HG02973 (cell line): ENCODE measurements around the gene ADK.

Experiments used
- ATAC-seq: cut with Tn5 transposase; IDR thresholded peaks from one replicate; pipeline ENCODE4 v1.9.1; 2021; ENCODE audit warnings: moderate library complexity; ENCODE audit not compliant: unreplicated experiment

The ADK gene

DNA sequence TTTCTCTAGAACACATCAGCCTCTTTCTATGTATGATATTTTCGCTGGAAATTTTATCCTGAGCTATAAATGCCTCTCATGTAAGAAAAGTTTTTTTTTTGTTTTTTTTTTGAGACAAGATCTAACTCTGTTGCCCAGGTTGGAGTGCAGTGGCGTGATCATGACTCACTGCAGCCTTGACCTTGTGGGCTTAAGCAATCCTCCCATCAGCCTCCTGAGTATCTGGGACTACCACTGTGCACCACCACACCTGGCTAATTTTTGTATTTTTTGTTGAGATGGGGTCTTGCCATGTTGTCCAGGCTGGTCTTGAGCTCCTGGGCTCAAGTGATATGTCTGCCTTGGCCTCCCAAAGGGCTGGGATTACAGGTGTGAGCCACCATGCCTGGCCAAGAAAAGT lies 80.4 kb downstream of the ADK start:
- ATAC-seq: no peak

GRCh38 chr10:74233281-74233680 lies 82.3 kb downstream of the ADK start:
- ATAC-seq: no peak

- ATAC-seq: no peak
Measured at GRCh38 chr10:74234569-74234968, 83.5 kb downstream of the ADK start.

DNA sequence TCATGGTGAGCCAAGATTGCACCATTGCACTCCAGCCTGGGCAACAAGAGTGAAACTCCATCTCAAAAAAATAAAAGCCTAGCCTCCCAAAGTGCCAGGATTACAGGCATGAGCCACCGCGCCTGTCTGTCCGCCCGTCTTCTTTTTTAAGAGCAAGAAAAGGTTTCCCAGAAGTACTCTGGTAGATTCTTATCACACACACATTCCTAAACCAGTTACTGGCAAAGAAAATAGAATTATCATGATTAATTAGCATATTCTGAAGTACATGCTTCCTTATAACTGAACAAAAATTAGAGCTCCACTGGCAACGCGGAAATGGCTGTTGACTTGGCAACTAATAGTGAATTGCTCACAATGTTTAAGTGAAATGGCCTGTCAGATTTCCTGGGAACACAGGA lies 87.0 kb downstream of the ADK start:
- ATAC-seq: no peak

DNA sequence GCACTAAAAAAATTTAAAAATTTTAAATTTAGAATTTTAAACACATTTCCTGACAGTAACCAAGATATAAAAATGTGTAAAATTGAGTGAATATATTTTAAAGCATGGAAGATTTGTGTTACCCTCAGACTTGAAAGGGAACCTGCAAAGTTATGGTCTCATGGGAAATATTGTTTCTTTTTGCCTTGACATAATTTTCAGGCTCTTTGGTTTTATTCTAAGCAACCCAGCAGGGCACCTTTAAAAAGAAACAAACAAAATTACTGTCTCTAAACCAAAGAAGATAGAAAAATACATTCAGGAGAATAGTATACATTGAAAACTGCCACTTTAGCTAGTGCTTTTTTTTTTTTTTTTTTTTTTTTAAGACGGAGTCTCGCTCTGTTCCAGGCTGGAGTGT lies 87.5 kb downstream of the ADK start:
- no peak for ATAC-seq

- ATAC-seq: no peak
Measured at GRCh38 chr10:74243067-74243466, 92.0 kb downstream of the ADK start.

- no peak for ATAC-seq
Measured at GRCh38 chr10:74244097-74244685, 93.2 kb downstream of the ADK start.

- no peak for ATAC-seq
Measured at GRCh38 chr10:74244807-74245206, 93.8 kb downstream of the ADK start.

GRCh38 chr10:74246495-74246894 lies 95.5 kb downstream of the ADK start:
- no peak for ATAC-seq

DNA sequence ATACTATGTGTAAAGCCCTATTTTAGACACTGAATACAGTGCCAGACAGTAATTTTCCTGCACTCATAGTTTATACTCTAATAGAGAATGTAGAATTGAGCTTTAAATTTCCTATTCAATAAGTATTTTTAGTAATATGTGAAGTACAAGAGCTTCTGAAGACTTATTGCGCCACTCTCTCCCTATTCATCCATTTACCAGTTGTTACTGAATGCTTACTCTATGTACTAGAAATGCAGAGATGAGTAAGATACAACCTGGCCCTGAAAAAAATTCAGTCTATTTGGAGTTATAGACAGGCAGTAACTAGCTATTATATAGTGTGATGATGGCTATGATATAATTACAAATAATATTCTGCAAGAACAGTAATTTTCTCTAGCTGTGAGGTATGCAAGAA lies 98.8 kb downstream of the ADK start:
- no peak for ATAC-seq

GRCh38 chr10:74255214-74255613 lies 104.2 kb downstream of the ADK start:
- no peak for ATAC-seq

DNA sequence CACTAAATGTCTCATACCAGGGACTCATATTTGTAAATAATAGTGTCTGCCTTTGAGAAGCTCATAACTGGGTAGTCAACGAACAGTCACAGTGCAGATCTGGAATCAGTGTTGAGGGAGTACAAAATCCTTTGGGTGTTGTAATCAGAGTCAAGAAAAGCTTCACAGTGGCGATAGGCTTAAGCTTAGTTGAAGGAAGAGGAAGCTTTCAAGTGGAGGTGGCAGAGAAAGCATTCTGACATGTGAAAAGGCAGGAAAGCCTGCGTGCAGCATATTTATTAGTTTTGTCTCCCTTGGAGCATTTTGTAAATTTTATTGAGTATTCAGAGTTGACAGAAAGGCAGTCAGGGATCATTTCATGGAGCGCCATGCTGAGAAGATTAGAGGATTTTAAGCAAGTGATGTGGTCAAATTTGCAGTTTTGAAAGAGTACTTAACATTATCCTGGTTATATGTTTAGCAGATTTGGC lies 104.9 kb downstream of the ADK start:
- ATAC-seq: no peak

GRCh38 chr10:74262856-74263255 lies 111.8 kb downstream of the ADK start:
- no peak for ATAC-seq

DNA sequence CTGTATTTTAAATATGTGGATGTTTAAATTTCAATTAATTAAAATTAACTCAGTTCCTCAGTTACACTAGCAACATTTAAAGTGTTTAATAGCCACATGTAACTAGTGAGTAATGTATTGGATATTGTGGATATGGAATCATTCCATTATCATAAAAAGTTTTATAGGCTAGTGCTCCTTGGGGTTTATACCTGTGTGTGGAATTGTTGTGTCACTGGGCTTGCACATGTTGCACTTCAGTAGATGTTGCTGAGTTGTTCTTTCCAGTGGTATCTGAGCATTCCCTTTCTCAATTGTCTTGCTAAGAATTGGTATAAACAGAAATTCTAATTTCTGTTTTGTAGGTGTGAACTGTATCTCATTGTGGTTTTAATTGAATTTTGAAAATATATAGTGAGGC lies 113.0 kb downstream of the ADK start:
- ATAC-seq: no peak

DNA sequence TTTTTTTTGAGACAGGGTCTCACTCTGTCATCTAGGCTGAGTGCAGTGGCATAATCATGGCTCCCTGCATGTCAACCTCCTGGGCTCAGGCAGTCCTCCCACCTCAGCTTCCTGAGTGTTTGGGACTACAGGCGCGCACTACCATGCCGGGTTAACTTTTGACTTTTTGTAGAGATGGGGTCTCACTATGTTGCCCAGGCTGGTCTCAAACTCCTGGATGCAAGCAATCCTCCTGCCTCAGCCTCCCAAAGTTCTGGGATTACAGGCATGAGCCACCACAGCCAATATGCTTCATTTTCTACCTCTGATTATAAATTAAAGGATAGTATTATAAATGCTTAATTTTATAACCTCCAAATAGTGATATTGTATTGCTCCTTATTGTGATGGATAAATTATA lies 121.3 kb downstream of the ADK start:
- no peak for ATAC-seq

DNA sequence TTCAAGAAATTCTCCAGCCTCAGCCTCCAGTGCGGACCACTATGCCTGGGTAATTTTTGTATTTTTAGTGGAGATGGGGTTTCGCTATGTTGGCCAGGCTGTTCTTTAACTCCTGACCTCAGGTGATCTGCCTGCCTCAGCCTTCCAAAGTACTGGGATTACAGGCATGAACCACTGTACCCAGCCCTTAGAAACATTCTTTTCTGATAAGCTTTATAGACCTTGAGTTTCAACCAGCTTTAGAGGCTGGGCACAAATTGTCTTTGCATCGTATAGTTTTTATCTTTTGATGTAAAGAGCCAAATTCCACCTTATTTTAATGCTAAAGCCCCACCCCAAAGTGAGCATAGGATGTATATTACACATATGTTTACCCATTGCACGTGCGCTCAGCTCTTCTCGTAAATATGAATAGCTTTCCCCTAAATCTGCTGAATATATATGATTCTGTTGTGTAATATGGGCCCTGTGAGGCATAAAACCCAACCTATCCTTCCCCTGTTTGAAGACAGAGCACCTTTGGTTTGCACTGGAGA lies 124.8 kb downstream of the ADK start:
- no peak for ATAC-seq

DNA sequence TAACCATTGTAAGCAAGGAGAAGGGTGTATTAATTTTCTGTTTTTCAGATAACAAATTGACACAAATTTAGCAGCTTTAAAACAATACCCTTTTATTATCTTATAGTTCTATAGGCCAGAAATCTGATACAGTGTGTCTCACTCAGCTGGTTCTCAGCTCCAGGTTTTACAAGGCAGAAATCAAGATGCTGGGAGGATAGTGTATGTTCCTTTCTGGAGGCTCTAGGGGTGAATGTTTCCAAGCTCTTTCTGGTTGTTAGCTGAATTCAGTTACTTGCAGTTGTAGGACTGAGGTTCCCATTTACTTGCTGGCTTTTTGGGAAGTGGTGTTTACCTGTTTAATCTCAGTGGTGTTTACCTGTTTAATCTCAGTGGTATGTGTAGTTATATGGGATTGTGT lies 125.4 kb downstream of the ADK start:
- ATAC-seq: no peak

DNA sequence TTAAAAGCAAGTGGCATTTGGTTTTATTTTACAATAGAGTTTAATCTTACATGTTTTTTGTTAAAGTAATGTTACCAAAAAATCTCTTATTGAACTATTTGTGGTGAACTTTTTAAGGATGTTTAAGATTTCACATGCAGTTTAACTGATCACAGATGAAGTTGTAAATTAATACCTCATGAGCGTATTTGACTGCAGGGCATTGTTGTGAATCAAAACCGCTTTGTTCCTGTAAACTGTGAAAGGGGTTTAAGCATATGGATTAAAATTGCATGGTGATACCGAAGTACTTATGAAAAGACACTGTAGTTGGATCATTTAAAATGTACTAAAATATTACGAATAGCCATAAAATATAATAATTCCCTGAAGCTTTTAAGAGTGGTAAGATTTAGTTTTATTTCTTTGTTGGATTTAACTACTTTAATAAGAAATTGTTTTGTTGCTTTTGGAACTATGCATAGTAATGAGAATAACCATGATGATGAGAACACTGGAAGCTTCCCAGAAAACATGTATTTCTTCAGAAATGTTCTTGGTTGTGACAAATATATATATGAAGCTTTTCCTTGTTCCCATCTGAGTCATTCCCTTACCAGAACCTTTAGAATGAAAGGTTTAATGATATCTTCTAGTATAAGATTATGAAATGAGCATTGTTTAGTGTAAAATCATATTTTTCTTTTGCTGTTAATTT lies 131.3 kb downstream of the ADK start:
- no peak for ATAC-seq

GRCh38 chr10:74282848-74283210 lies 131.8 kb downstream of the ADK start:
- no peak for ATAC-seq

- no peak for ATAC-seq
Measured at GRCh38 chr10:74289188-74289587, 138.2 kb downstream of the ADK start.

DNA sequence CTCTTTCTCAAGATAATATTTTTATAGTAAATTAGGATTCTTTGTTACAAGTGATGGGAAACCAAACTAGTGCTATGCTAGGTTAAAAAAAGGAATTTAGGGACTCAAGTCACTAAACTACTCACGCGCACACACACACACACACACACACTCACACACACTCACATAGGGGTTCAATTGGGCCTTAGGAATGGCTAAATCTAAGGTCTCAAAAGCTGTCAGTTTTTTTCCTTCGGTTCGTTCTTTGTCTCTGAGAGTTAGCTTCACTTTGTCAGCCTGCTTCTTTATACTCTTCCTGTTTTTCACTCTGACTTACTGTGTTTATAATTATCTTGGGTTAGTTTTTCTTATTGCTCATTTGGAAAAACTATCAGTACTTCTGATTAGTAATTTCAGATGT lies 138.9 kb downstream of the ADK start:
- ATAC-seq: no peak

GRCh38 chr10:74290708-74291107 lies 139.7 kb downstream of the ADK start:
- no peak for ATAC-seq
